ENCODE results near the gene LRIT3.

LRIT3 gene

DNA sequence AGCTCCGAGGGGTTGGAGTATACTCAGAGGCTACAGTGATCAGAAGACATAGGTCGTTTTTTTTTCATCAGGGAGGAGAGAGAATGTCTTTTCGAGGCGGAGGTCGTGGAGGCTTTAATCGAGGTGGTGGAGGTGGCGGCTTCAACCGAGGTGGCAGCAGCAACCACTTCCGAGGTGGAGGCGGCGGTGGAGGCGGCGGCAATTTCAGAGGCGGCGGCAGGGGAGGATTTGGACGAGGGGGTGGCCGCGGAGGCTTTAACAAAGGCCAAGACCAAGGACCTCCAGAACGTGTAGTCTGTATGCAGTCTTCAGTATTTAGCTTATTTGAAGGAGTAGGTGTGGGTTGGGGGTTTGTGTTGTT is 31.8 kb upstream of the LRIT3 start:
- Histone ChIP-seq H3K27ac (replicated peaks) (peak overlapping the region; percentile 94), H3K27me3 (ENCODE audit: insufficient read depth, poor library complexity, severe bottlenecking) (no peaks in the 10 kb centered on the region), H3K4me3 (replicated peaks; ENCODE audit: insufficient read depth, low read length) (peak overlapping the region; percentile 98)
- TF ChIP-seq, protein P1, sequence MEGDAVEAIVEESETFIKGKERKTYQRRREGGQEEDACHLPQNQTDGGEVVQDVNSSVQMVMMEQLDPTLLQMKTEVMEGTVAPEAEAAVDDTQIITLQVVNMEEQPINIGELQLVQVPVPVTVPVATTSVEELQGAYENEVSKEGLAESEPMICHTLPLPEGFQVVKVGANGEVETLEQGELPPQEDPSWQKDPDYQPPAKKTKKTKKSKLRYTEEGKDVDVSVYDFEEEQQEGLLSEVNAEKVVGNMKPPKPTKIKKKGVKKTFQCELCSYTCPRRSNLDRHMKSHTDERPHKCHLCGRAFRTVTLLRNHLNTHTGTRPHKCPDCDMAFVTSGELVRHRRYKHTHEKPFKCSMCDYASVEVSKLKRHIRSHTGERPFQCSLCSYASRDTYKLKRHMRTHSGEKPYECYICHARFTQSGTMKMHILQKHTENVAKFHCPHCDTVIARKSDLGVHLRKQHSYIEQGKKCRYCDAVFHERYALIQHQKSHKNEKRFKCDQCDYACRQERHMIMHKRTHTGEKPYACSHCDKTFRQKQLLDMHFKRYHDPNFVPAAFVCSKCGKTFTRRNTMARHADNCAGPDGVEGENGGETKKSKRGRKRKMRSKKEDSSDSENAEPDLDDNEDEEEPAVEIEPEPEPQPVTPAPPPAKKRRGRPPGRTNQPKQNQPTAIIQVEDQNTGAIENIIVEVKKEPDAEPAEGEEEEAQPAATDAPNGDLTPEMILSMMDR (IDR thresholded peaks at IDR 0.05; ENCODE audit: insufficient read depth, low read length): no peak
- no peak for TF ChIP-seq POLR2AphosphoS5 (IDR thresholded peaks at IDR 0.05; ENCODE audit: low read depth)
- TF ChIP-seq REST (IDR thresholded peaks at IDR 0.05; ENCODE audit: insufficient replicate concordance, low read depth): no peak
- no peak for TF ChIP-seq GABPA (IDR thresholded peaks at IDR 0.05; ENCODE audit: low read depth)
- no peak for TF ChIP-seq SPI1 (IDR thresholded peaks at IDR 0.05; ENCODE audit: borderline replicate concordance, low read depth)
- DNase-seq (ENCODE audit: low read depth in 1 of 2, low spot score in 1 of 2): peak in 1 of 2 experiments; percentile 28

GRCh38 chr4:109816894-109817293 is 31.0 kb upstream of the LRIT3 start:
- no peaks in the 10 kb centered on the region for H3K27me3 ChIP-seq (ENCODE audit: insufficient read depth, poor library complexity, severe bottlenecking)
- peak overlapping the region; percentile 94 for H3K27ac ChIP-seq (replicated peaks)
- peak overlapping the region; percentile 98 for H3K4me3 ChIP-seq (replicated peaks; ENCODE audit: insufficient read depth, low read length)
- no peak for DNase-seq (ENCODE audit: low read depth in 1 of 2, low spot score in 1 of 2)
- TF ChIP-seq, protein P1 (IDR thresholded peaks at IDR 0.05; ENCODE audit: insufficient read depth, low read length): no peak
- TF ChIP-seq REST (IDR thresholded peaks at IDR 0.05; ENCODE audit: insufficient replicate concordance, low read depth): no peak
- TF ChIP-seq POLR2AphosphoS5 (IDR thresholded peaks at IDR 0.05; ENCODE audit: low read depth): no peak
- TF ChIP-seq SPI1 (IDR thresholded peaks at IDR 0.05; ENCODE audit: borderline replicate concordance, low read depth): no peak
- no peak for TF ChIP-seq GABPA (IDR thresholded peaks at IDR 0.05; ENCODE audit: low read depth)

DNA sequence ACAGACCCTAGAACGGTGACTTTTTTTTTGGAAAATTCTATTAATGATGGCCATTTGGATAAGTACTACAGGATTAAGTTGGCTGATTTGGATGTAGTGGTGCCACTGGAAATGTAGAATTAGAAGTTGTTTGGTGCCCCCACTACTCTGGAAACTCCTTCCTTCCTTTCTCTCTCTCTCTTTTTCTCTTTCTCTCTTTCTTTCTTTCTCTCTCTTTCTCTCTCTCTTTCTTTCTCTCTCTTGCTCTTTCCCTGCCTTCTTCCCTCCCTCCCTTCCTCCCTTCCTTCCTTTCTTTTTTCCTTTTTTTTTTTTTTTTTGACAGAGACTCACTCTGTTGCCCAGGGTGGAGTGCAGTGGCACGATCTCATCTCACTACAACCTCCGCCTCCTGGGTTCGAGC is 29.6 kb upstream of the LRIT3 start:
- no peak overlapping the region for H3K4me3 ChIP-seq (replicated peaks; ENCODE audit: insufficient read depth, low read length)
- DNase-seq (ENCODE audit: low read depth in 1 of 2, low spot score in 1 of 2): no peak
- TF ChIP-seq, protein P1 (IDR thresholded peaks at IDR 0.05; ENCODE audit: insufficient read depth, low read length): no peak
- TF ChIP-seq POLR2AphosphoS5 (IDR thresholded peaks at IDR 0.05; ENCODE audit: low read depth): no peak

DNA sequence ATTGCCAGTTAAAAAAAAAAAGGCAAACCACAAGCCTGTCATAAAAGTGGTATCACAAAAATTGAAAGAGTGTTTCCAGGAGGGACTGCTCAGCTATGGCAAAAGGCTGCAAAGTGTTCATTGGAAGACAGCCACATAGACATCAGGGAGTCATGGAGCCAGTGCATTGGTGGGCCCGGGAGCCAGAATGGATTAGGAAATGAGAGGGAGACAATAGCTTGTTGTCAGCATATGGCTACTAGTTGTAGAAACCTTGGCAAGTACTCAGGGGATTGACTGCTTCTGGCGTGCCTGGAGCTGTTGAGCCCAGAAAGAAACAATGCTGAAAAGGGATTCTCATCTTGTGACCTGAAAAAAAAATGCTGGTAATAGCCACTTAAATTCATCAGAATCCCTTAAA is 27.3 kb upstream of the LRIT3 start:
- no peak for TF ChIP-seq POLR2AphosphoS5 (IDR thresholded peaks at IDR 0.05; ENCODE audit: low read depth)
- no peak for TF ChIP-seq GABPA (IDR thresholded peaks at IDR 0.05; ENCODE audit: low read depth)
- TF ChIP-seq REST (IDR thresholded peaks at IDR 0.05; ENCODE audit: insufficient replicate concordance, low read depth): no peak
- TF ChIP-seq, protein P1 (IDR thresholded peaks at IDR 0.05; ENCODE audit: insufficient read depth, low read length): no peak
- no peak for TF ChIP-seq SPI1 (IDR thresholded peaks at IDR 0.05; ENCODE audit: borderline replicate concordance, low read depth)
- Histone ChIP-seq H3K27ac (replicated peaks) (no peak overlapping the region), H3K4me3 (replicated peaks; ENCODE audit: insufficient read depth, low read length) (no peak overlapping the region), H3K27me3 (ENCODE audit: insufficient read depth, poor library complexity, severe bottlenecking) (no peaks in the 10 kb centered on the region)
- DNase-seq (ENCODE audit: low read depth in 1 of 2, low spot score in 1 of 2): no peak

More for the DNA sequence above, 29.6 kb upstream of the LRIT3 start:
- Histone ChIP-seq H3K27me3 (ENCODE audit: insufficient read depth, poor library complexity, severe bottlenecking) (no peaks in the 10 kb centered on the region), H3K27ac (replicated peaks) (no peak overlapping the region)
